Activated T-helper 1 cell treated with anti-CD3 and anti-CD28 coated beads, Interleukin-2, amount 50 U/mL, for 16 hours (primary cell): ENCODE measurements around the gene NUP107.

ENCODE experiments used
- DNase-seq, 2 donors: peaks; one replicate each; pipeline ENCODE4 v3.0.0-alpha.2; 2020; ENCODE audit warnings: low read depth in 1 of 2, low spot score in 1 of 2

NUP107 gene

DNA sequence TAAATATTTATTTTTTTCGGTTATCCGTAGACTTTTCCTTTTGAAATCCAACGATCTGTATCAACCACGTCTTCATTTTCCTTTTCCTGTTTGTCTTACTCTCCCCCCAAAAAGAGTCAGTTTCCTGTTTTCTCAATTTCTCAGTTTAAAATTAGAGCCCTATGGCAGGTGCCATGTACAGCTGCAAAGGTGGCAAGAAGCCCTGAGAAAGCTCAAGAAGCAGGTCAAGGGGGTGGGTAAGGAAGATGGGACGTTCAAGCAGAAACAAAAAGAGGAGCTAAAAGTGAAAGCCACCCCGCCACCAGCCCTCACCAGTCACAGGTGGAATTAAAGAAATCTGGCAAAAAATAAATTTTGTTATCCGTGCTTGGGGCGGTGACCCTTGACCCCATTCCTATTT lies 85.9 kb downstream of the NUP107 start:
- no peak for DNase-seq

DNA sequence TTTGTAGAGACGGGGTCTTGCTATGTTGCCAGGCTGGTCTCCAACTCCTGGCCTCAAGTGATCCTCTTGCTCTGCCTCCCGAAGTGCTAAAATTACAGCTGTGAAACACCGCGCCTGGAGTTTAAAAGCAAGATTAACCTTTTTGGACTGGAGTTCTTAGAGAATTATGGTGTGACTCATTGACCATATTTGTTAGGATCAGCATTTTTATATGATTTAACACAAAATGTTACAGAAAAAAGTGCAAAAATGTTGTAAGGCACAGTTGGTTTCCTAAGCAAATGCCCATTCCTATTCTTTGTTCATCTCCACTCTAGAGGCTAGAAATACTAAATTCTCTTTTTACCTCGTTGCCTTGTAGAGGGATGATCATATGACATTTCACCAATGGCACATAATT lies 86.8 kb downstream of the NUP107 start:
- no peak for DNase-seq

DNA sequence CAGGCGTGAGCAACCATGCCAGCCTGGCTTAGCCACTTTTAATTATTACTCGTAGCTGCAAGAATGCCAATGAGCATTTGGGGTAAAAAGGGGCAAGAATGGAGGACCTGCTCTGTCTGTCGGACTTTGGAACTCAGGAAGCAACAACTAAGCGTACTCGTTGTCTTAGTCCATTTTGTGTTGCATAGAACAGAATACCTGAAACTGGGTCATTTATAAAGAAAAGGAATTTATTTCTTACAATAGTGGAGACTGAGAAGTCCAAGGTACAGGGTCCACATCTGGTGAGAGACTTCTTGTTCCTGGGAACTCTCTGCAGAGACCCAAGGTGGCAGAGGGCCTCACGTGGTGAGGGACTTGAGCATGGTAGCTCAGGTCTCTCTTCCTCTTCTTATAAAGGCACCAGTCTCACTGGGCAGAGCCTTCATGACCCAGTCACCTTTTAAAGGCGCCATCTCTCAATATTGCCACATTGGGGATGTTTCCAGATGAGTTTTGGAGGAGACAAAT lies 88.4 kb downstream of the NUP107 start:
- no peak for DNase-seq

DNA sequence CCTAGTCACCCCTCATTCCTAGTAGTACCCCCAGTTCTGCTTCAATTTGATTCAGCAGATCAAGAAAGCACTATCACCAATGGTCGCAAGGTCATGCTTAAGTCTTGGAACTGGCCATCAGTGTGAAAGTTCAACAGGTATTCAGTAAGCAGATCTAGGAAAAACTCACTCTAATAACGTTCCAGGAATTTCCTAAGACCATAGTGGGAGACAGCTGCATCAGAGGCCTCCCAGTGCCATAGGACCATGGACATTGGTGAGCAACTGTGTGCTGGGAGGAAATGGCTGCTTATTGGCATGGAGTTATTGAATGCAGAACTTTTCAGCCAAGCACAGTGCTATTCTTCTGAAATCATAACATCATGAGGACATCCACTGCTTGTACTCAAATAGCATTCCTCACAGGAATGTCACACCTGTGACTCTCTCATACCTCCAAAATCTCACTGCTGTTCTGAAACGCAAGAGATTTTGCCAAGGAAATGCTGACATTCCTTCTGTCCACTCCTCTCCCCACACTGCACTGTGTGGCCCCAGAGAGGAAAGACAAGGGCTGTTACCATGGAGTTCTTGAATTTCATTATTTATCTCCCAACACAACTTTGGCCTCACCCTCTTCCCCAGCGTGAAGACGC lies 90.3 kb downstream of the NUP107 start:
- no peak for DNase-seq

DNA sequence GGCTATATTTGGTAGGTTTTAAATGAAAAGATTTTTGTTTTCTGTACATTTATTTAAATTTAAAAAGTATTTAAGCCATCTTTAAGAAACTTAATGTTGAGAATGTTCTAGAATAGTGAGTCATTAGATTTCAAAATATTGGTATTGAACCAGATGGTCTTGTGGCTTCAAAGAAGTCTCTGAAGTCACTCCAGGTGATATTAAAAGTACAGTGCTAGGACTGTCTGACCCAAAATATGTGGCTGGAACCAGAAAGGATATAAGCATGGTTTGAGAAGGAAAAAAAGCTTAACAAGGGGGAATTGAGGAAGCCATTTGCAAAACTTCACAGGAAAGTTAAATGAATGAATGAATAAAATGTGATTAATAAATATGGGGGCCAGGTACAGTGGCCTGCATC lies 92.5 kb downstream of the NUP107 start:
- DNase-seq, result no peak

DNA sequence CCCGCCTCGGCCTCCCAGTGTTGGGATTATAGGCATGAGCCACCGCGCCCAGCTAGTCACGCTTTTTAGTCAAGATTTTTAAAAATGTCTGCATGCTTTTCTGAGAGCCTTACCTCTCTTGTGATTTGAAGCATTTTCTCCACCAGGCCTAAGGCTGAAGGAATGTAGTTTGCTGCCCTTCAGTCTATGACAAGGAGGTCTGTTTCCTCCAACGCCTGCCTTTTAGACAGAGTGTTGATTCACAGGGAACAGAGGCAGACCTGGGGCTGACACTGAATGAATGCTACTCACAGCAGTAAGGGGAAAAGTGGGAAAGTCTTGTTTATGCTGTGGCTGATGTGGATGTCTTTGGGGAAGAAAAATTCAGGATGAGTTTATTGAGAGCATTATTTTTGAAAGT lies 94.0 kb downstream of the NUP107 start:
- DNase-seq, result no peak

GRCh38 chr12:68781728-68782127 lies 95.0 kb downstream of the NUP107 start:
- DNase-seq, result no peak

GRCh38 chr12:68784015-68784414 lies 97.2 kb downstream of the NUP107 start:
- no peak for DNase-seq

DNA sequence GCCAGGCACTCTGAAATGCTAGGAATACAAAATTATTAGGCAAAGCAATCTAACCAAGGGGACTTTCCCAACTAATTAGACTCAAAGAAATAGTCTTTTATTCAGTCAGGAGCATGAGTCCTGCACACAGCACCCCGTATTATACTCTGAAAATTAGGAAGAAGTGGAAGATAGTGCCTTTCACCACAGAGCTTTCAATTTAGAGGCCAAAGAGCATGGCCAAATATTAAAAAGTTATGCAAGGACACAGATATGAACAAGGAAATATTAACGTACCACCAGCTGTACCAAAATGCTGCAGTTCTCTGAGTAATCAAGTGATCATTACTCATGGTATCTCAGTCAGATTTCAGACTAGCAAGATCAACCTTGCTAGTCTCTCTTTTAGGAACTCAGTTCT lies 98.6 kb downstream of the NUP107 start:
- no peak for DNase-seq

DNA sequence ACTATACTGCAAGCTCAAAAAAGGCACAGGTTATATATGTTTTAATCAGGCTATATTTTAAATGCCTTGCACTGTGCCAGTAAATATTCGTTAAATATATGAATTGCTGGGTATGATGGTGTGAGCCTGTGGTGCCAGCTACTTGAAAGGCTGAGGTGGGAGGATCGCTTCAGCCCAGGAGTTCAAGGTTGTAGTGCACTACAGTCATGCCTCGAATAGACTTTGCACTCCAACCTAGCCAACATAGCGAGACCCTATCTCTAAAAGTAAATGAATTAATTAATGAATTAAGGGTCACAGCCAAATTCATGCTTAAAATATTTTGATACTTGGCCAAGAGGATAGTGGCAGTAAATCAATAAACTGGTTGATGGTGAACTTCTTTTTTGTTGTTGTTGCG lies 99.0 kb downstream of the NUP107 start:
- no peak for DNase-seq

DNA sequence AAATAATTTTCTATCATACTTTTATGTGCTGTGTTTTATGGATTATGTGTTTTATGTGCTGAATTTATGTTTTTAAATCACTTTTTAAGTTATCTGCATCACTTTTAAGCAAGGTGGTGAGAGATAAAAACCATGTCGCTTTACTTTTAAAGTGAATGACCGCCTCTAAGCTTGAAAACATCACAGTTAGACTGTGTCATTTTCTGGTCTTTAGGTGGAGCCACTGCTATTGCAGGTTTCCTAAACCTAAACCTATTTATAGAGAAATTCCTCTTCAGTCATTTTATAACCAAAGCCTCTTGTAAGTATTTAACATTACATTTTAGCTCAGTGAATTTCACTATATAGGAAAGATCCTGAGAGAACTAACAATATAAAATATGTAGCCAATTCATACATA lies 100.2 kb downstream of the NUP107 start:
- no peak for DNase-seq

GRCh38 chr12:68788554-68789143 lies 101.9 kb downstream of the NUP107 start:
- DNase-seq, result no peak

- DNase-seq, result no peak
Observed at GRCh38 chr12:68789144-68789878, 102.5 kb downstream of the NUP107 start.

- no peak for DNase-seq
Observed at GRCh38 chr12:68790081-68790951, 103.5 kb downstream of the NUP107 start.

DNA sequence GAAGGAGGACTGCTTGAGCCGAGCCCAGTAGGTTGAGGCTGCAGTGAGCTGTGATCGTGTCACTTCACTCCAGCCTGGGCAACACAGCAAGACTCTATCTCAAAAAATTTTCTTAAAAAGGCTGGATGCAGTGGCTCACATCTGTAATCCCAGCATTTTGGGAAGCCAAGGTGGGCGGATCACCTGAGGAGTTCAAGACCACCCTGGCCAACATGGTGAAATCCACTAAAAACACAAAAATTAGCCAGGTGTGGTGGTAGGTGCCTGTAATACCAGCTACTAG lies 104.1 kb downstream of the NUP107 start:
- no peak for DNase-seq

DNA sequence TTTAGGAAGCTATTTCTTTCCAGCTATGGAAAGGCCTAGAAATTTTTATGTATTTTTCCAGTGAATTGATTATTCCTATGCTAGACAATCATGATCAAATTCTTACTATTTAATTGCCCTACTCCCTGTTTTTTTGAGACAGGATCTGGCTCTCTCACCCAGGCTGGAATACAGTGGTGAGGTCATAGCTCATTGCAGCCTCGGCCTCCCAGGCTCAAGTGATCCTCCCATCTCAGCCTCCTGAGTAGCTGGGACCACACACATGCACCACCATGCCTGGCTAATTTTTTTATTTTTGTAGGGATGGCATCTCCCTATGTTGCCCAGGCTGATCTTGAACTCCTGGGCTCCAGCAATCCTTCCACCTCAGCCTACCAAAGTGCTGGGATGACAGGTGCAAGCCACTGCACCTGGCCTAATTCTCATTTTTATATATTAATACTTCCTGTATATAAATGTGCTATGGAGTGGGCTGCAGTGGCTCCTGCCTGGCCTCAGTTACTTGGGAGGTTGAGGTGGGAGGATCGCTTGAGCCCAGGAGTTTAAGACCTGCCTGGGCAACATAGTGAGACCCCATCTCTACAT lies 105.2 kb downstream of the NUP107 start:
- DNase-seq, result no peak

GRCh38 chr12:68792952-68793351 lies 106.2 kb downstream of the NUP107 start:
- no peak for DNase-seq

- no peak for DNase-seq
Observed at GRCh38 chr12:68793436-68793835, 106.7 kb downstream of the NUP107 start.

GRCh38 chr12:68793975-68794652 lies 107.3 kb downstream of the NUP107 start:
- no peak for DNase-seq

GRCh38 chr12:68794653-68795251 lies 108.0 kb downstream of the NUP107 start:
- no peak for DNase-seq
